Activated CD4-positive, alpha-beta T cell treated with anti-CD3 and anti-CD28 coated beads, Interleukin-2, amount 50 U/mL, for 24 hours (primary cell): ENCODE measurements around the gene MAP4.
"Not testable (repeated sequence)": the region's sequence is repeated elsewhere in the genome, so short reads cannot be mapped to it uniquely, and the experiment has no call there.

Source experiments
- DNase-seq, 2 donors: peaks; one replicate each; pipeline ENCODE4 v3.0.0-alpha.2; 2020; ENCODE audit warnings: low read depth in 1 of 2, low spot score in 1 of 2

The MAP4 gene

GRCh38 chr3:47847801-47848518, 168.3 kb downstream of the MAP4 start:
- no peak for DNase-seq

GRCh38 chr3:47847260-47847659, 169.0 kb downstream of the MAP4 start:
- DNase-seq = no peak

- DNase-seq = no peak
These were observed 169.4 kb downstream of the MAP4 start for GRCh38 chr3:47846880-47847248.

GRCh38 chr3:47846186-47846879, 169.9 kb downstream of the MAP4 start:
- no peak for DNase-seq

GRCh38 chr3:47841786-47842349, 174.3 kb downstream of the MAP4 start:
- DNase-seq = no peak

GRCh38 chr3:47838503-47838902, 177.7 kb downstream of the MAP4 start:
- DNase-seq = no peak

GRCh38 chr3:47836986-47837385, 179.2 kb downstream of the MAP4 start:
- no peak for DNase-seq

- DNase-seq = not testable (repeated sequence)
These were observed 186.7 kb downstream of the MAP4 start for GRCh38 chr3:47829482-47829881.

GRCh38 chr3:47825590-47825989, 190.6 kb downstream of the MAP4 start:
- DNase-seq = no peak

GRCh38 chr3:47824541-47825473, 191.4 kb downstream of the MAP4 start:
- peak; percentile 59 to 66 for DNase-seq

- no peak for DNase-seq
These were observed 198.6 kb downstream of the MAP4 start for GRCh38 chr3:47817609-47818008.

- no peak for DNase-seq
These were observed 202.6 kb downstream of the MAP4 start for GRCh38 chr3:47813551-47814177.

GRCh38 chr3:47804577-47804976, 211.6 kb downstream of the MAP4 start:
- no peak for DNase-seq

GRCh38 chr3:47803480-47804025, 212.7 kb downstream of the MAP4 start:
- no peak for DNase-seq

- peak; percentile 68 to 85 for DNase-seq
These were observed 213.3 kb downstream of the MAP4 start, which contains the start of gene DHX30 for GRCh38 chr3:47802734-47803479. TSS of gene DHX30 (plus strand) at chr3:47803138. CDS start at chr3:47810684, 7,546 bp downstream.
